ENCODE data around the gene UBE3C.

The UBE3C gene

DNA sequence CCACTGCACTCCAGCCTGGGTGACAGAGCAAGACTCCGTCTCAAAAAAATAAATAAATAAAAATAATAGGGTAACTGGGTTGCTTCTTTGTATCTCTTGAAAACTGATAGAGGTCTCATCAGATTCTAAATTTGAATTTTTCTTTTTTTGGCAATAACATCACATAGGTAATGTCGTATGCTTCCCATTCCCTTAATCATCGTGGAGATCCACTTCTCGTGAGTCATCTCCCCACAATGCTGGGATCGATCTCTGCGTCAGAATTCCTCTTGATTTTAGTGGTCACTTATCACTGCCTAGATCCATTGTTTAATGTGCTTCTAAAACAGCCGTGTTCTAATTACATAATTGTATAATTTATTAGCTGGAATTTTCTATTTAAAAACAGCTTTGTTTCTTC, 127.5 kb downstream of the UBE3C start:
- H3K4me3 ChIP-seq (ENCODE audit: low read depth, low read length), result no peak overlapping the region

GRCh38 chr7:157267516-157267915, 128.8 kb downstream of the UBE3C start:
- TF ChIP-seq, protein P1, sequence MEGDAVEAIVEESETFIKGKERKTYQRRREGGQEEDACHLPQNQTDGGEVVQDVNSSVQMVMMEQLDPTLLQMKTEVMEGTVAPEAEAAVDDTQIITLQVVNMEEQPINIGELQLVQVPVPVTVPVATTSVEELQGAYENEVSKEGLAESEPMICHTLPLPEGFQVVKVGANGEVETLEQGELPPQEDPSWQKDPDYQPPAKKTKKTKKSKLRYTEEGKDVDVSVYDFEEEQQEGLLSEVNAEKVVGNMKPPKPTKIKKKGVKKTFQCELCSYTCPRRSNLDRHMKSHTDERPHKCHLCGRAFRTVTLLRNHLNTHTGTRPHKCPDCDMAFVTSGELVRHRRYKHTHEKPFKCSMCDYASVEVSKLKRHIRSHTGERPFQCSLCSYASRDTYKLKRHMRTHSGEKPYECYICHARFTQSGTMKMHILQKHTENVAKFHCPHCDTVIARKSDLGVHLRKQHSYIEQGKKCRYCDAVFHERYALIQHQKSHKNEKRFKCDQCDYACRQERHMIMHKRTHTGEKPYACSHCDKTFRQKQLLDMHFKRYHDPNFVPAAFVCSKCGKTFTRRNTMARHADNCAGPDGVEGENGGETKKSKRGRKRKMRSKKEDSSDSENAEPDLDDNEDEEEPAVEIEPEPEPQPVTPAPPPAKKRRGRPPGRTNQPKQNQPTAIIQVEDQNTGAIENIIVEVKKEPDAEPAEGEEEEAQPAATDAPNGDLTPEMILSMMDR (IDR thresholded peaks at IDR 0.05; ENCODE audit: low read depth, low read length, missing control alignments), result no peak
- no peak for DNase-seq (ENCODE audit: low read depth)
- H3K4me3 ChIP-seq (ENCODE audit: low read depth, low read length), result no peak overlapping the region

More for the DNA sequence above, 127.5 kb downstream of the UBE3C start:
- DNase-seq (ENCODE audit: low read depth), result no peak
- TF ChIP-seq, protein P1 (IDR thresholded peaks at IDR 0.05; ENCODE audit: low read depth, low read length, missing control alignments), result no peak

DNA sequence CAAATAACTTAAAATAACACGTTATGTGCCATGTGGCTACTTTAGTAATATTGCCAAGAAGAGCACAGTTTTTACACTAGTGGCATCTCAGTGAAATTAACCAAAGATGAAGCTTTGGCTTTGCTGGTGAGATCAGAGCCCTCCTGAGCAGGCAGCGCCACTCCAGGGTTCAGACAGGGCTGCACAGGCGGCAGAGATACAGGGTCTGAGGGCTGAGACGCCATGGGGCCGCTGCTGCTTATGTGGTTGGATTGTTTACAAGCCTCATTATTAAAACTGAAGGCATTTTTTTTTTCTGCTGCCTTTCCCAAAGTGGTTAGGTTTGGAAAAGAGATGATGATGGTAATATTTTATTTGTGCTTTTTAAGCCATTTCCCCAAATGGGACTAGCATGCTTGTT, 129.2 kb downstream of the UBE3C start:
- no peak for DNase-seq (ENCODE audit: low read depth)
- TF ChIP-seq, protein P1 (IDR thresholded peaks at IDR 0.05; ENCODE audit: low read depth, low read length, missing control alignments), result no peak
- H3K4me3 ChIP-seq (ENCODE audit: low read depth, low read length), result no peak overlapping the region

DNA sequence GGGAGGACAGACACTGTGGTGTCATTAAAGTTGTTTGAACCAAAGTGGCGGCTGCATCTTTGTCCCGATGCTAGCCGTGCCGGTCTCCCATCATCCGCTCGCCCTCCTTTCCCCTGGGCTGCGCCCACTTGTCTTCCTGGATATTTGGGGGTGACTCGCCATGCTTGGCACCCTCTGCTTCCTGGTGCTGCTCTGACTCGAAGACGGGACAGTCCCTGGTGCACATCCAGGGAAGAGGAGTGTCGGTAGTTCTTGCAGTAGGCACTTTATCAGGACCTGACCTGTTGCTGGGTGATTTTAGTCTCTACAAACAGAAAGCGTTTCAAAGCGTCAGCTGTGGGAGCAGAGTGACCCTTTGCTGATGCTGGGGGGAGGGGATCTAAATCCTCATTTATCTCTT, 129.8 kb downstream of the UBE3C start:
- TF ChIP-seq, protein P1 (IDR thresholded peaks at IDR 0.05; ENCODE audit: low read depth, low read length, missing control alignments), result no peak
- no peak for DNase-seq (ENCODE audit: low read depth)
- no peak overlapping the region for H3K4me3 ChIP-seq (ENCODE audit: low read depth, low read length)

- TF ChIP-seq, protein P1 (IDR thresholded peaks at IDR 0.05; ENCODE audit: low read depth, low read length, missing control alignments), result no peak
- no peak overlapping the region for H3K4me3 ChIP-seq (ENCODE audit: low read depth, low read length)
- no peak for DNase-seq (ENCODE audit: low read depth)
Observed at GRCh38 chr7:157269341-157270059, 130.8 kb downstream of the UBE3C start.

DNA sequence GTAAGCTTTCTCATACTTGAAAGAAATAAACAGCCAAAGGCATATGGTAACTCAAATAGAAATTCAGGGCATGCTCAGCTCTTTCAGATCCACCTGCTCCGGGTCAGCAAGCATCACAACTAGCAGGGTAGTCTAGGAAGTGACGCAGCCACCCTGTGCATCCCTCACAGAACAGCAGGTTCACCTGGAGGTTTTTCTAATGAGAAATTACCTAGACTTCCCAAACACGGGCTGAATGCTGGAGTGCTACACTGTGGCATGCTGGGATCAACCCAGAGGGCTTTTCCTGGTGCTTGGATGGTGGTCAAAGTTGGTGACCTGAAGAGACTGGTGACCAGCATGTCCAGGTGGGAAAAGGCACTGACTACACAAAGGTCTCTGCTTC, 131.3 kb downstream of the UBE3C start:
- no peak overlapping the region for H3K4me3 ChIP-seq (ENCODE audit: low read depth, low read length)
- TF ChIP-seq, protein P1 (IDR thresholded peaks at IDR 0.05; ENCODE audit: low read depth, low read length, missing control alignments), result no peak
- DNase-seq (ENCODE audit: low read depth), result no peak
